DND-41 (cell line): ENCODE measurements around the gene OR52R1.

ENCODE experiments used
- EZH2 ChIP-seq: IDR thresholded peaks from 3 replicates; pipeline ENCODE4 v1.6.1; 2012; ENCODE audit warnings: borderline replicate concordance, low read depth, mild to moderate bottlenecking, moderate library complexity, low read length, inconsistent platforms; ENCODE audit not compliant: severe bottlenecking
- TF ChIP-seq, protein P1 (sequence below): IDR thresholded peaks from 2 replicates; pipeline ENCODE4 v1.5.1; 2012; ENCODE audit warnings: borderline replicate concordance, low read length, moderate library complexity, mild to moderate bottlenecking; ENCODE audit not compliant: poor library complexity, severe bottlenecking; ENCODE audit errors: extremely low read depth

DNA sequence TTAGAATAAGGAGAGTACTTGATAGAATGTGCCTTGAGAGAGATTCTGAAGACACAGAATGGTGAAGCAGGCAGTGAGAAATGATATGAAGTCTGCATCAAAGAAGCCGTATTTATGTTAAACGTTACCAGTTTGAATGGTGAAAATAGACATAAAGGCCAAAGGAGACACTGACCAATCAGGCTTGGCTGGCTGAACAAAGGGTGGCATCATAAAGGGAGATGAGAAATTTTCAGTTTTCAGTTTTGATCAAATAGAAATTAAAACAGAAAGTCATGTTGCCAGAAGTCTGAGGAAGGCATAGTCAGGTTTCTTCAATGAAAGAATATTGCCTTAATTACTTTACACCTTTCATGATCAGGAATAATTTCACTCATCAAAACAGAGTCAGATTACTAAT, 41.1 kb downstream of the OR52R1 start:
- TF ChIP-seq, protein P1, sequence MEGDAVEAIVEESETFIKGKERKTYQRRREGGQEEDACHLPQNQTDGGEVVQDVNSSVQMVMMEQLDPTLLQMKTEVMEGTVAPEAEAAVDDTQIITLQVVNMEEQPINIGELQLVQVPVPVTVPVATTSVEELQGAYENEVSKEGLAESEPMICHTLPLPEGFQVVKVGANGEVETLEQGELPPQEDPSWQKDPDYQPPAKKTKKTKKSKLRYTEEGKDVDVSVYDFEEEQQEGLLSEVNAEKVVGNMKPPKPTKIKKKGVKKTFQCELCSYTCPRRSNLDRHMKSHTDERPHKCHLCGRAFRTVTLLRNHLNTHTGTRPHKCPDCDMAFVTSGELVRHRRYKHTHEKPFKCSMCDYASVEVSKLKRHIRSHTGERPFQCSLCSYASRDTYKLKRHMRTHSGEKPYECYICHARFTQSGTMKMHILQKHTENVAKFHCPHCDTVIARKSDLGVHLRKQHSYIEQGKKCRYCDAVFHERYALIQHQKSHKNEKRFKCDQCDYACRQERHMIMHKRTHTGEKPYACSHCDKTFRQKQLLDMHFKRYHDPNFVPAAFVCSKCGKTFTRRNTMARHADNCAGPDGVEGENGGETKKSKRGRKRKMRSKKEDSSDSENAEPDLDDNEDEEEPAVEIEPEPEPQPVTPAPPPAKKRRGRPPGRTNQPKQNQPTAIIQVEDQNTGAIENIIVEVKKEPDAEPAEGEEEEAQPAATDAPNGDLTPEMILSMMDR = no peak
- no peak for TF ChIP-seq EZH2
